CD4-positive, alpha-beta T cell treated with Interferon alpha-2 for 1 hour (primary cell): ENCODE results near the gene FBXL17.

Experiments used
- DNase-seq, 2 donors: peaks; one replicate each; pipeline ENCODE4 v3.0.0-alpha.2; 2020 to 2022

The FBXL17 gene

DNA sequence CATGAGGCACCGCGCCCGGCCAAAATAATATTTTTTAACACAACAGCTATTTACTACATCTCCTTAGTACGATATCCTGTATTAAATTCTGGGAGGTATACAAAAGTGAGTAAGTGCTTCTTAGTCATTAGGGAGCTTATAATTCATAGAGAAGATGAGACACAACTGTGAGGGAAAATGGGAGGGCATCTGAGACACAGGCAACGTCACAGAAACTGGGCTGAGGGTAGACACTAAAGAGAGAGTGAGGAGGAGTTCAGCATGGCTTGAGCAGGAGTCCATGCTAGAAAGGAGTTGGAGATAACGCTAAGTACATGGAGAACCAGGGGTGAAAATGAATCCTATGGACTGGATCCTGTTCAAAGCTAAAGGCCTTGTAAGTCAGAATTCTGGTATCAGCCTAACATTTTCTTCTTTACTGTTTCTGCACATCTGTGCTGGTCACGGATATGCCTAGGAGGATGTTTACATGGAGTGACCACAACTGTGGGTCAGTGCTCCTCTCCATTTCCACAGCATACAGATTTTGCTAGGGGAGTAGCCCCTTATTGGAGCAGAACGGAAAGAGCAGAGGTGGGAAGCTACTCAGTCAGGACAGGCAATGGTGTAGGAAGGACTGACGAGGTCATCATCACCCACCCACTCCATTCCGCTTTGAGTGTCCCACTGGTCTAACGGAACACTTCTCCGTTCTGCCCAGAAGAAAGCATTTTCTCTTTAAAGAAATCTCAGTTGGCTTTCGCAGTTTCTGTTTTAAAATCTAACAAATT lies 400.8 kb downstream of the FBXL17 start:
- no peak for DNase-seq

DNA sequence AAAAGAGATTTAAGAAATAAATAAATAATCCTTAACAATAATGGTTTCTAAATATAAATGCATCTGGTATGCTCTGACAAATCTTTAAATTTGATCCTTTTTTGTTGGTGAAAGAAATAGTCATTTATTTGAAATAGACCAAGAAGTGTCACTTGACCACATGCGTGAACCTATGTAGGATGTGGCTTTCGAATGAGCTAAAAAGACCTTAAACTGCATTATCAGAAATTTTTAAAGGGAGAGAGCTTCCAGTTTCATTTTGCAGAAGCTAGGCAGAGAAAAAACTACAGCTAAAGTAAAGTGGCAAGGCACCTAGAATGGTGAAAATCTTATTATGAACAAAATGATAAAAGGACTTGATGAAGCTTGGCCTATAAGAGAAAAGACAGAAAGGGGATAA lies 402.0 kb downstream of the FBXL17 start:
- peak in 1 of 2 donors; percentile 39 for DNase-seq

DNA sequence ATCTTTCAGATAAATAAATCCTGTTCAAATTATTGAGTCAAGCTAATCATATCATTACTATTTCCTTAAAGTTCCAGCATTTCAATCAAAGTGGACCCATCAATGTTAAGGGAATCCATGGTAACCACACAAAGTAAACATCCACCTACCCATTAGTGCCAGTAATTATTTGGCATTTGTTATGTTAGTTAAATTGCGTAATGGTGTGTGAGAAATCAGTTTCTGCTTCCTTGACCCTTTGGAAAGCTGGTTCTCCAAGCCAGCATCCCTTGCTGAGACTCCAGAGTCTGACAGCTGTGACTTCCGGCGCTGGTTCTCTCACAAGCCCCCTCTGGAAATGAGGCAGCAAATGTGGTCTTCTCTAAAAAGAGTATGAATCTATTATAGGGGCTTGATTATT lies 402.6 kb downstream of the FBXL17 start:
- DNase-seq = no peak

GRCh38 chr5:107977550-107978071 lies 404.3 kb downstream of the FBXL17 start:
- no peak for DNase-seq

GRCh38 chr5:107975568-107975967 lies 406.3 kb downstream of the FBXL17 start:
- DNase-seq = no peak

DNA sequence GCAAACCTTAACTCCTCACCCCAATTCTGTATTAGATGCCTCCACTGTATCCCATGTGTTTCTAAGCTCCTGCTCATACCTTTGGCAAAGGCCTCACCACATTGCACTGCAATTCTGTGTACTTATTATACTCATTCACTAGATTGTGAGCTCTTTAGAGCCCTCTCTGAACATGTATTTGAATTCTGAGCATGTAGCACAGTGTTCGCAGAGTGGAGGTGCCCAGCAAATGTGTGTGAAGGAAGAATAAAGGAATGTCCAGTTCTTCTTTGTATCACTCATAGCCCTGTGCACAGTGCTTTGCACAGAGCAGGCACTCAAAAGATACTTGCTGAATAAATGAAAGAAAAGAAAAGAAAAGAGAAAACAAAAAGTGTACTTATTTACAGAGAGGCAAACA lies 410.1 kb downstream of the FBXL17 start:
- DNase-seq = no peak

DNA sequence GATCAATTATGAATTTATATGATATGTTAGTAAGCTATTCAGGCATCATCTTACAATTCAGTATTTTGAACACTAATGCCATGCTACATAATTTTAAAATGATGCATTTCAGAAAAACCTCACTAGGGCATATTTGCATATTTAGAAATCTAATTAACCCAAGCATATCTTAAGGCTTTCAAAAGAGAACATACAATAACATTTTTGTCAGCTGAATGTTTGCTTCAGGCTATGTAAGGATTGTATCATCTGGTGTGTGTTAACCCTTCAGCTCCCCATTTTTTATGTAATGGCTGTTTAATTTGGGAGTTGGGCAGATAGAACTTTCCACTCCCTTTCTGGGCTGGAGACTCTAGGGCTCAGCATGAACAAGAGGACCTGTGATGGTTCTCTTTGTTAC lies 412.1 kb downstream of the FBXL17 start:
- no peak for DNase-seq

- no peak for DNase-seq
Observed at GRCh38 chr5:107968998-107969397, 412.9 kb downstream of the FBXL17 start.

DNA sequence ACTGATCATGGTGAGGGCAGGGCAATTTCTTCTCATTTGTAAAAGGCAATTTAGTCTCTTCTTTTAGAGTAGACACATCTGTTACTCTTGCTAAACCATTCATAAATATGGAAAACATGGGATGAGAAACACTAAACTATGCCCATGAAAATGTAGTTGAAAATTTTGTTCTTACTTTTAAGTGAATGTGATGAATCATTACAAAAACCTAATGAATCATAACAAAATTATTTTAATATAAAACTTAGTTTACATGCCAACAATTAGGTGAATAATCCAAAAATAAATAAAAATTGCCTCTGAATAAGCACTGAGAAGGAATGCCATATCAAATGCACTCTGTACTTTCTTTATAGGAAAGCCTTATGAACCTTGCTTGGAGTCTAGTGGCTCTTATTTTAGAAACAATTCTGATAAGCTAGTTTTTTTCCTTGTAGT lies 413.5 kb downstream of the FBXL17 start:
- DNase-seq = no peak

DNA sequence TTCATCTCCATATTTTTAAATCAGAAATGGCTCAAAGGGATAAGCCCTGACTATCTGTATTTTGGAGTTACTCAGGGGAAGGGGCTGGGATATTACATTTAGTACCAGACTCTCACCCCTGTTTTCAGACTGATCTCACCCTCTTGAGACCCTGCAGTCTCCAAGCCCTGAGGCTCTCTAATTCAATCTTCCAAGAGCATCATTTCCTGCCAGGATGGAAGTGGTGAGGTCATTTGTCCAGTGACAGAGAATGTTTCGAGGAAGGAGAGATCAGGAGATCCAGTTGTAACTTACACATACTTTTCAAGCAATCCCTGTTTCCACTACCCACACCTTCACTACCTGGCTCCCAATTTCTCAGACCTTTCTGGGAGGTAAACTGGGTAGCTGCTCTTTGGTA lies 415.7 kb downstream of the FBXL17 start:
- DNase-seq = no peak

DNA sequence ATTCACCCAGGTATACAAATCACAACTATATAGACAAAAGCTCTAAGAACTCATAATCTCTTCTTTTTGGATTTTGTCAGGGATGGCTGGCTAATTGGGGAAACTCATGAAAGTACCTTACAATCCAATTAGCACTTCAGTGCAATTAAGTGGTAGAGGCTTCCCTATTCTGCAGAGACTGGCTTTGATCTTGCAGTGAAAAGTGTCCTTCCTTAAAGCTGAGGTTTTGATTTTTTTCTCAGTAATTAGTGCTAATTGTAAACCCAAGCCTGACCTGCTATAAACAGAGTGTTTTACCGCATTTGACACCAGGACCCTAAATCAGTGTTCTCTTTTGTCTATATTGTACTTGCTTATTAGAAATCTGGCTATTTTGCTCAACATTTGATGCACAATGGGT lies 417.2 kb downstream of the FBXL17 start:
- DNase-seq = no peak

- no peak for DNase-seq
Observed at GRCh38 chr5:107959573-107960279, 422.2 kb downstream of the FBXL17 start.

DNA sequence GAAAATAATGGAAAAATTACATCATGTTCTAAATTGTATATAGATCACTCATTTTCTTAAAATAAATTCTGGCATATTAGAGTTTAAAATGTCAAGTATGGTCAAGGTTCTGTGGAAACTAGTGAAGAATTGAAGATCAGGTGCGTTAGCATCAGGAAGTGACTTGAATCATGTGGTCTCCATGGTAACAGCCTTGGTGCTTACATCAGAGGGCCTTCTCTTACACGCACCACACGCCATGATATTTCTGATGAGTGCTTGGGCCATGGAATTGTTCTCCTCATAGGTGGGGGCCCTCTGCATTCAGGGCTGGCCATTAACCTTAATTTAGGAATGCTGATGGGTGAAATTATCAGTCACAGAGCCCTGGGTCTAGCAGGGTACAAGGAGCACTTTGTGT lies 423.0 kb downstream of the FBXL17 start:
- DNase-seq = no peak

DNA sequence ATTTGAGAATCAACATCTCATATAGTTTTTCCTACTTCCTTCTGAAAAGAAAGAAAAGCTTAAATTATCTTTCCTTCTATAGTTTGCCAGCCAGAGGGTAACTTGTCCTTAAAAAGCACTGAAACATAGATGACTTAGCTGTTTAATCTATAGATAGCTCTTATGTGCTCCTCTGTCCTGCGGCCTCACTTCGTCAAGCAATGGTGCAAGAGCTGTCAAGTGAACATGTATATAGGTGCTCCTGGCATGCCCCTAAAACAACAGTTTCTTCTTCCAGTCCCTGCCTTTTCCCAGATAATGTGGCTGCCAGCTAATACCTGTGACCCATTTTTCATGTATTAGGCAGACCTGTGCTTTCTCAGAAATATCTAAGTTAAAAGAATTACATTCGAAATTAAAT lies 423.5 kb downstream of the FBXL17 start:
- no peak for DNase-seq

GRCh38 chr5:107957051-107957450 lies 424.8 kb downstream of the FBXL17 start:
- no peak for DNase-seq

DNA sequence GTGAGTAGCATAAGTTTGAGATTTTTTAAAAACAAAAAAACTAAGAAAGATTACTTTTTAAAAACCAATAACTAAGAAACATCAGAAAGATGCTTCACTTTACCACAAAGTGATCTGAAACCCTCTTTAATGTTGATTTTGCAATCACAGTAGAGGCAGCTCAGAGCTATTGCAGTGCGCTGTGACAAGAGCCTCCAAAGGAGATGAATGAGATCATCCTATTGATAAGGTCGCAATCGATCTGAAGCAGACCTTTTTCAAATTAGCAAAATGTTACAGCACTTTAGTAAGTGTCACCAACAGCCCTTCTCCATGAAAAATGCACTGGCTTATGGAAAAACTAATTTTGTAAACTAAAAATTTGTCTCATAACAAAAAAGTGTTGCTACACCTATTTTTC lies 426.6 kb downstream of the FBXL17 start:
- DNase-seq = no peak

DNA sequence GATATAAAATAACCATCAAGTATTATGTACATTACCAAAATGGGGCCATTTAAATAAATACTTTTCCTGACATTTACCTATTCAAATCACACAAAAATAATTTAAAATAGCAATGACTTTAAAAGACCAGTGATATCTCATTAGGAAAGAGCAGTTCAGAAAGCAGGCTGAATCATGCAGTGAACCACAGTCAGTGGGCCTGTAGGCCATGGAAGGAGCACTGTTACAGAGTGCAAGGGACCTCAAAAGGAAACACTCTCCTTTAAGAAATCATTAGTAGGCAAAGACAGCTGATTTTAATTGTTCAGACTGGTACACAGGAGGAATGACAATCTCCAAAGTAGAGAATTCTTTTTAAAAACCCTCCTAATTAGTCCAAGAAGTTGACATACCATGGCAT lies 427.6 kb downstream of the FBXL17 start:
- DNase-seq = no peak

- no peak for DNase-seq
Observed at GRCh38 chr5:107952450-107952849, 429.4 kb downstream of the FBXL17 start.

DNA sequence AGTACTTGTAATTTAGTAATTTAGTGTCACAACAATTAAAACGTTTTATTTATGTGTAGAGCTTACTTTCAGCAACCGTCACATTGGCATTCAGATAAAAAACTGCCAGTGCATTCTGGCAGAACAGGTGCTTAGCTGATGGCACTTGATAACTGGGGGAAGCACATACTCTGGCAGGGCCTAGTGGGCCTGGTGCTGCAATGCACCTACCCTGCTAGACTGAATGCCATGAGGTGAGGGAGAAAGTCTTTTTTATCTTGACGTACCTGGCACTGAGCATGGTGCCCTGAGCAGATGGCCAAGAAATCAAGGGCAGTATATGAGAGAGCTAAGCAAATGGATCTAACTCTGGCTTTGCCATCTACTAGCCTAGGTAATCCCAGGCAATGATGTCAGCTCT lies 430.6 kb downstream of the FBXL17 start:
- DNase-seq = no peak

DNA sequence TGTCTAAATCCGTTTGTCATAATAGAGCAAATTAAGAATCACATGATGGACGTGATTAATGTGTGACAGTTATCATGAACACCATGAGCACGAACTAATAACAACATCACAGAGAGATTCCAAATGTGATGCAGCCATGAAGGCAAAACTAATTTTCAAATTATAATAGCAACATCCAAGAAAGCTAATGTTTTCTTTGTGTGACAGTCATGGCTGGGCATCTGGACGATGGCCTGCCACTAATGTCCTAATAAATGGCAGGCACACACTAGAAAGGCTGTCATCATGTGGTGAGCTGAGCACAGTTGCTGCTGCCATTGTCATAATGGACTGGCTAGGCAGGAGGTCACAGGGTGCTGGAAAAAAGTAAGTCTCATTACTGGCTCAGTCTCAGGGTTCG lies 431.1 kb downstream of the FBXL17 start:
- DNase-seq = no peak

GRCh38 chr5:107949688-107950341 lies 432.1 kb downstream of the FBXL17 start:
- DNase-seq = peak in 1 of 2 donors; percentile 9

DNA sequence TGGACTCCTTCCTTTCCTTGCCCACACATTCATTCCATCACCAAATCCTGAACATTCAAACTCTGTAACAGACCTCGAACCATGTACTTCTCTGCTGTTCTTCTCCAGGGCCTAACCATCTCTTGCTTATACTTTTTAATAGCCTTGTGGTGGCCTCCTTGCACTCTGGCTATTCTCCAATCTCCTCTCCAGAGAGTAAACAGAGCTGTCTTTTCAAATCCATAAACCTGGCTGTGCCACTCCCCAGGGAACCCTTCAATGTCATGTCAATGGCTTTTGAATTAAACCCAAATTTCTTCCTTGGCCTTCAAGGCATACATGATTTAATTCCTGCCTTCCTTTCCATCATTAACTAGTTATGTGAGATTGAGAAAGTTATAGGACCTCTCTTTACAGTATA lies 433.5 kb downstream of the FBXL17 start:
- DNase-seq = no peak

- DNase-seq = no peak
Observed at GRCh38 chr5:107945061-107945460, 436.8 kb downstream of the FBXL17 start.

- no peak for DNase-seq
Observed at GRCh38 chr5:107943923-107944322, 438.0 kb downstream of the FBXL17 start.
